Activated CD4-positive, CD25-positive, alpha-beta regulatory T cell treated with anti-CD3 and anti-CD28 coated beads, Interleukin-2, amount 50 U/mL, for 24 hours (primary cell): Measurements from ENCODE around the gene RAPGEF2.
A peak's percentile ranks its signal among the peaks of the same experiment; 100 is the strongest.
"Not testable (repeated sequence)": the region's sequence is repeated elsewhere in the genome, so short reads cannot be mapped to it uniquely, and the experiment has no call there.

Experiments
- ATAC-seq, 2 donors: fragments of 150-1000 bp; cut with Tn5 transposase; one replicate each; pipeline ENCODE4 v1.10.0; 2021; ENCODE audit warnings: mild to moderate bottlenecking in 1 of 2, moderate library complexity in 1 of 2

Gene RAPGEF2

GRCh38 chr4:159098482-159099127 lies 4.3 kb upstream of the RAPGEF2 start:
- ATAC-seq, result no peak

GRCh38 chr4:159101988-159102621 lies 774 bp upstream of the RAPGEF2 start:
- ATAC-seq, result no peak

- ATAC-seq, result peak; percentile 9 to 15
Measured at GRCh38 chr4:159103384-159103990, 608 bp downstream of the RAPGEF2 start.

- ATAC-seq, result no peak
Measured at GRCh38 chr4:159104694-159105414, 2.0 kb downstream of the RAPGEF2 start.

- ATAC-seq, result no peak
Measured at GRCh38 chr4:159105761-159106243, 2.9 kb downstream of the RAPGEF2 start.

- ATAC-seq, result no peak
Measured at GRCh38 chr4:159106636-159107035, 3.8 kb downstream of the RAPGEF2 start.

- peak; percentile 33 to 40 for ATAC-seq
Measured at GRCh38 chr4:159107203-159107925, 4.5 kb downstream of the RAPGEF2 start.

GRCh38 chr4:159108124-159108523 lies 5.2 kb downstream of the RAPGEF2 start:
- no peak for ATAC-seq

GRCh38 chr4:159110961-159111360 lies 8.1 kb downstream of the RAPGEF2 start:
- no peak for ATAC-seq

- ATAC-seq, result no peak
Measured at GRCh38 chr4:159111416-159111815, 8.5 kb downstream of the RAPGEF2 start.

GRCh38 chr4:159113366-159113765 lies 10.5 kb downstream of the RAPGEF2 start:
- ATAC-seq, result not testable (repeated sequence)

GRCh38 chr4:159116098-159116497 lies 13.2 kb downstream of the RAPGEF2 start:
- not testable (repeated sequence) for ATAC-seq

GRCh38 chr4:159116693-159117092 lies 13.8 kb downstream of the RAPGEF2 start:
- not testable (repeated sequence) for ATAC-seq

- no peak for ATAC-seq
Measured at GRCh38 chr4:159117564-159117963, 14.7 kb downstream of the RAPGEF2 start.

GRCh38 chr4:159117968-159118367 lies 15.1 kb downstream of the RAPGEF2 start:
- ATAC-seq, result no peak

- no peak for ATAC-seq
Measured at GRCh38 chr4:159121371-159121770, 18.5 kb downstream of the RAPGEF2 start.

- ATAC-seq, result no peak
Measured at GRCh38 chr4:159126716-159127115, 23.8 kb downstream of the RAPGEF2 start.

- no peak for ATAC-seq
Measured at GRCh38 chr4:159127745-159128518, 25.1 kb downstream of the RAPGEF2 start.

- no peak for ATAC-seq
Measured at GRCh38 chr4:159129814-159130550, 27.1 kb downstream of the RAPGEF2 start.

GRCh38 chr4:159131564-159131963 lies 28.7 kb downstream of the RAPGEF2 start:
- ATAC-seq, result no peak

- no peak for ATAC-seq
Measured at GRCh38 chr4:159134429-159134828, 31.6 kb downstream of the RAPGEF2 start.
